Esophagus squamous epithelium (tissue), 5 donors: Measurements from ENCODE around the gene LRRC18. TPM values are rescaled to one million over a fixed set of nuclear protein-coding genes. Genes with fewer than 3 reads are reported as not detected.

Experiments used
- DNase-seq: peaks from one replicate; lab custom pipeline; 2025; lab: John Stamatoyannopoulos, UW
- H3K27ac ChIP-seq, 4 donors: fragments of 200-600 bp; sonication (generic); one replicate each; pipeline ENCODE4 v1.5.1; 2016 to 2019; ENCODE audit warnings: mild to moderate bottlenecking in 1 of 4
- H3K27me3 ChIP-seq, 4 donors: fragments of 200-600 bp; sonication (generic); 1 replicate in 3 of 4; 2 replicates in 1 of 4; pipeline versions ENCODE4 v1.5.1 to v1.6.0; 2017 to 2021; ENCODE audit warnings: antibody characterized with exemption in 1 of 4
- H3K36me3 ChIP-seq, 3 donors: fragments of 200-600 bp; sonication (generic); one replicate each; pipeline ENCODE4 v1.5.1; 2016 to 2019
- H3K4me1 ChIP-seq, 3 donors: fragments of 200-600 bp; sonication (generic); one replicate each; pipeline ENCODE4 v1.5.1; 2017 to 2019
- H3K4me3 ChIP-seq, 4 donors: fragments of 200-600 bp; sonication (generic); 1 replicate in 3 of 4; 2 replicates in 1 of 4; pipeline ENCODE4 v1.5.1; 2016 to 2019; ENCODE audit warnings: mild to moderate bottlenecking in 2 of 4, moderate library complexity in 1 of 4
- H3K9me3 ChIP-seq, 3 donors: fragments of 200-600 bp; sonication (generic); one replicate each; pipeline ENCODE4 v1.5.1; 2016 to 2019
- CTCF ChIP-seq, 6 experiments: fragments of 450-650 bp in 4 of 6; fragments of 200-600 bp in 2 of 6; sonication (generic) in 2 of 6; IDR thresholded peaks; one replicate each; pipeline ENCODE4 v1.5.1; 2016 to 2019; ENCODE audit warnings: antibody characterized with exemption in 6 of 6, mild to moderate bottlenecking in 4 of 6, moderate library complexity in 4 of 6
- POLR2A ChIP-seq, 4 donors: fragments of 450-650 bp; IDR thresholded peaks; one replicate each; pipeline ENCODE4 v1.6.1; 2017; ENCODE audit warnings: antibody characterized with exemption in 4 of 4, mild to moderate bottlenecking in 4 of 4, moderate library complexity in 3 of 4
- whole genome bisulfite sequencing, 2 donors: methylation state at CpG; one replicate each; pipeline ENCODE4 v1.1.5; 2018; 5-methylcytosine and 5-hydroxymethylcytosine counted together
- intact Hi-C: fragments of 100-400 bp; cut with DNase I; formaldehyde crosslinking; loops from one replicate; pipeline ENCODE4 v1.15.0; 2022
- total RNA-seq, 4 donors: library from RNA; depleted of rRNA; stranded (reverse); fragments of >200 nt; gene quantifications; one replicate each; pipeline ENCODE4 v1.1.0, GENCODE V29; 2016
- donor health status: DM: yes; HTN: yes; CAD: no.

LRRC18 gene
- total RNA-seq, 4 donors from 2014 or later, result 0.19 TPM; not detected in 3

GRCh38 chr10:48898426-48898825 lies 41.2 kb downstream of the LRRC18 start:
- H3K4me1 ChIP-seq, result peaks cover 0 to 33% (median 4%) of the 10 kb centered on the region in 3 donors
- WGBS, 2 donors, result 63 to 92% methylated on average over 1 of the region's 1 CpG
- H3K4me3 ChIP-seq, result no peak overlapping the region
- H3K27me3 ChIP-seq, result no peaks in the 10 kb centered on the region
- no peak for DNase-seq
- no peak overlapping the region for H3K27ac ChIP-seq
- TF ChIP-seq POLR2A (IDR thresholded peaks at IDR 0.05) (no peak), CTCF (IDR thresholded peaks at IDR 0.05) (no peak)
- no peaks in the 10 kb centered on the region for H3K36me3 ChIP-seq
- intact Hi-C loops, result no loop called here
- H3K9me3 ChIP-seq, result no peaks in the 10 kb centered on the region

- 83 to 89% methylated on average over 2 to 8 of the region's 10 CpGs for WGBS, 2 donors
- TF ChIP-seq CTCF (IDR thresholded peaks at IDR 0.05) (no peak), POLR2A (IDR thresholded peaks at IDR 0.05) (no peak)
- H3K9me3 ChIP-seq, result no peaks in the 10 kb centered on the region
- no peak for DNase-seq
- H3K27me3 ChIP-seq, result no peaks in the 10 kb centered on the region
- no peak overlapping the region for H3K27ac ChIP-seq
- H3K36me3 ChIP-seq, result no peaks in the 10 kb centered on the region
- peaks cover 0 to 33% (median 4%) of the 10 kb centered on the region in 3 donors for H3K4me1 ChIP-seq
- intact Hi-C loops, result no loop called here
- H3K4me3 ChIP-seq, result no peak overlapping the region
Measured at GRCh38 chr10:48897441-48897790, 42.2 kb downstream of the LRRC18 start.

GRCh38 chr10:48896756-48897440 lies 42.7 kb downstream of the LRRC18 start:
- TF ChIP-seq POLR2A (IDR thresholded peaks at IDR 0.05), result no peak
- TF ChIP-seq CTCF (IDR thresholded peaks at IDR 0.05), result no peak

GRCh38 chr10:48895803-48896195 lies 43.8 kb downstream of the LRRC18 start:
- H3K27ac ChIP-seq, result peak overlapping the region in 3 of 4 donors; percentile 36 to 65 (median 54)
- H3K9me3 ChIP-seq, result no peaks in the 10 kb centered on the region
- 66 to 89% methylated on average over 3 of the region's 3 CpGs for WGBS, 2 donors
- no peaks in the 10 kb centered on the region for H3K36me3 ChIP-seq
- H3K27me3 ChIP-seq, result no peaks in the 10 kb centered on the region
- intact Hi-C loops, result no loop called here
- TF ChIP-seq POLR2A (IDR thresholded peaks at IDR 0.05) (no peak), CTCF (IDR thresholded peaks at IDR 0.05) (no peak)
- H3K4me3 ChIP-seq, result no peak overlapping the region
- no peak for DNase-seq
- H3K4me1 ChIP-seq, result peaks cover 0 to 42% (median 11%) of the 10 kb centered on the region in 3 donors

More at GRCh38 chr10:48896756-48897440, 42.7 kb downstream of the LRRC18 start:
- H3K9me3 ChIP-seq, result no peaks in the 10 kb centered on the region
- no peak overlapping the region for H3K4me3 ChIP-seq
- peaks cover 0 to 33% (median 4%) of the 10 kb centered on the region in 3 donors for H3K4me1 ChIP-seq
- DNase-seq, result no peak
- no peaks in the 10 kb centered on the region for H3K27me3 ChIP-seq
- peak overlapping the region in 2 of 4 donors; percentile 54 to 65 for H3K27ac ChIP-seq
- no peaks in the 10 kb centered on the region for H3K36me3 ChIP-seq
- WGBS, 2 donors, result 79 to 85% methylated on average over 4 to 6 of the region's 13 CpGs
- intact Hi-C loops, result no loop called here

- H3K36me3 ChIP-seq, result no peaks in the 10 kb centered on the region
- intact Hi-C loops, result no loop called here
- no peak for DNase-seq
- TF ChIP-seq CTCF (IDR thresholded peaks at IDR 0.05) (no peak), POLR2A (IDR thresholded peaks at IDR 0.05) (no peak)
- peaks cover 0 to 42% (median 11%) of the 10 kb centered on the region in 3 donors for H3K4me1 ChIP-seq
- 77 to 87% methylated on average over 5 of the region's 6 CpGs for WGBS, 2 donors
- peak overlapping the region in 1 of 4 donors; percentile 68 for H3K27ac ChIP-seq
- H3K9me3 ChIP-seq, result no peaks in the 10 kb centered on the region
- H3K4me3 ChIP-seq, result no peak overlapping the region
- H3K27me3 ChIP-seq, result no peaks in the 10 kb centered on the region
Measured at GRCh38 chr10:48894911-48895802, 44.5 kb downstream of the LRRC18 start.
